ENCODE results near the gene RGS16.

Gene RGS16

GRCh38 chr1:182580736-182581135 lies 23.5 kb downstream of the RGS16 start:
- DNase-seq (ENCODE audit: low read depth) = no peak

DNA sequence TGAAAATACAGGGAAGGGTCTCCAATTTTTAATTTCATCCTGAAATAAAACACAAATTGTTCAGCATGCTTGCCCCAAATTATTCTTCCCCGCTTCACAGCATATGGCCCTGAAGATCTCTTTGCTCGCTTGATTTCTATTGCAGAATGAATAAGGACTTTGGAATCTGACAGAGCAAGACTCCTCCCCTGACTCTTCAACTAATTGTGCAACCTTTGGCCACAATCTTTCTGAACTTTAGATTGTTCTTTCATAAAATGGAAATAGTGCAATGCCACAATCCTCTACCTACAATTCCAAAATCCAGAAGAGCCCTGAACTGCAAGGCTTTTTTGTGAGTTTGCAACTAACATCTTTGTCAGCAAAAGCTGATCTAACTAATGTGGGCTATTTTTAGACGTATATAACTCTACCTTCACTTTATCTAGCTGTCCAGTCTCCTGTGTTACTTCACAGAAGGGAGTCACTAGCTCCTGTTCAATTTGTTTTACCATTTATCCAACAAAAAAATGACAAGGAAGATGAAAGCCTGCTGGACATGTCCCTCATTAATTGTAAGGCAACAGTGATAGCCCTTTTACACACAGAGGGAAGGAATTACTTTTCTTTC lies 28.5 kb downstream of the RGS16 start:
- DNase-seq (ENCODE audit: low read depth) = peak; percentile 31

DNA sequence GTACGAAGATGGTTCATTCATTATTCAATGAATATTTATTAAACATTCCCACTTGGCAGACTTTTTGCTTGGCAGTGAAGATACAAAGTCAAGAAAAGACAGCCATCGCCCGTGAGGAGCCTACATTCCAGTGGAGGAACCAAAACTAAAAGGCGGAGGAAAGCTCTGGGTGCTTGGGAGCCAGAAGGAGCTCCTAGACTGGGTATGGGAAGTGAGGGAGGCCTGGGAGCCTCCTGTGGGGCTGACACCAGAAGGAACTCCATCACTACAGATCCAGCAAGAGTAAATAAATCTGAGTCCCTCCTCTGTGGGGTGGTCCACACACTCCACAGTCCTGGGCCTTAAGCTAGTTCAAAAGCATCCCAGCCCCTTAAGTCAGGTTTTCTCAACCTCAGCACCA lies 30.0 kb downstream of the RGS16 start:
- no peak for DNase-seq (ENCODE audit: low read depth)

GRCh38 chr1:182570611-182570970 lies 33.6 kb downstream of the RGS16 start:
- no peak for DNase-seq (ENCODE audit: low read depth)

- no peak for DNase-seq (ENCODE audit: low read depth)
Measured at GRCh38 chr1:182569939-182570610, 34.1 kb downstream of the RGS16 start.

GRCh38 chr1:182568647-182569284 lies 35.4 kb downstream of the RGS16 start:
- no peak for DNase-seq (ENCODE audit: low read depth)

GRCh38 chr1:182567629-182568028 lies 36.6 kb downstream of the RGS16 start:
- no peak for DNase-seq (ENCODE audit: low read depth)

DNA sequence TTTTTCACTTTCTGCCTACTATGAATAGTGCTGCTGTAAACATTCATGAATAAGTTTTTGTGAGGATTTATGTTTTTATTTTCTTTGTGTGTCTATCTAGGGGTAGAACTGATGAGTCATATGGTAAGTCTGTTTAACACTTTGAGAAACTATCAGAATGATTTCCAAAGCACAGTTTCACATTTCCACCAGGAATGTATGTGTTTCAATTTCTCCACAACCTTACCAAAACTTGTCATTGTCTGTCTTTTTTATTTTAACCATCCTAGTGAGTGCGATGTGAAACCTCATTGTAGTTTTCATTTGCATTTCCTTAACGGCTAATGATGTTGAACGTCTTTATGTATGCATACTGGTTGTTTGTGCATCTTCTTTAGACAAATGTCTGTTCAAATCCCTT lies 38.7 kb downstream of the RGS16 start:
- DNase-seq (ENCODE audit: low read depth) = no peak

DNA sequence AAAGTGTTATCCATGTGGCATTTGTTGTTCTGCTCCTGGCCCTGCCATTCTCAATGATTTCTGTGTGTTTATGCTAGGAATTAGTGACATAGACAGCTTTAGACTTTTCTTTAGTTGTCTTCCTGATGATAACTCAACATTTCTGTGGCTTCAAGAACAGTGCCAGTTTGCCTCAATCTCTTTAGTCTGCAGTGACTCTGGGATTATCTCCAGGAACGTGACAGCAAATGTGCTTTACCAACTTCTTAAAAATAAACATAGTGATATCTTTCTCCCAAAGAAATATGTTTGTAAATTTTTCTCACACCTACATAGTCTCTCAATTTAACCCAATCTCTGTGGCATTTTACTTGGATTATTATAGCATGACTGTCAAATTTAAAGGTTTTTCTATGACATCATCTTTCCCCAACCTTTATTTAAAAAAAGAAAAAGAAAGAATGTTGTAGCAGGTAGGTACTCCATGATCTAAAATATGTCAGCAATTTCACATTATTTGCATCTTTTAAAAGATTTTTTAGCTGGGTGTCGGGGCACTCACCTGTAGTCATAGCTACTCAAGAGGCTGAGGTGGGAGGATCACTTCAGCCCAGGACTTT lies 39.7 kb downstream of the RGS16 start:
- no peak for DNase-seq (ENCODE audit: low read depth)

DNA sequence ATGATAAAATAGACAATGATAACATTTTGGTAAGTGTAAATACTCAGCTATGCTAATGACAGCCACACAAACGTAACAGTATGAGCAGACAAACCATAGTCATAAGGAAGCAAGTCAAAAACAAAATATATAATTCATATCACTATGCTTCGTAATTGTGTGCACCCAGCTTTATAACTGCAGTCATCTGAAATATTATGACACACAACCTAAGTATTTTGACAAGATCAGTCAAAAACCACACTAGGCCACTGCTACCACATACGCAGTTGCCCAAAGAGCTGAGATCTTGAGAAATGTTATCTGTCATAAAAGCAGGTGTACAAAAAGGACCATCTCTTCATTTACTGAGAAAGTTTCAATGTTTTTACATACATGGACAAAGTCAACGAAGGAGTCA lies 41.1 kb downstream of the RGS16 start:
- DNase-seq (ENCODE audit: low read depth) = no peak

DNA sequence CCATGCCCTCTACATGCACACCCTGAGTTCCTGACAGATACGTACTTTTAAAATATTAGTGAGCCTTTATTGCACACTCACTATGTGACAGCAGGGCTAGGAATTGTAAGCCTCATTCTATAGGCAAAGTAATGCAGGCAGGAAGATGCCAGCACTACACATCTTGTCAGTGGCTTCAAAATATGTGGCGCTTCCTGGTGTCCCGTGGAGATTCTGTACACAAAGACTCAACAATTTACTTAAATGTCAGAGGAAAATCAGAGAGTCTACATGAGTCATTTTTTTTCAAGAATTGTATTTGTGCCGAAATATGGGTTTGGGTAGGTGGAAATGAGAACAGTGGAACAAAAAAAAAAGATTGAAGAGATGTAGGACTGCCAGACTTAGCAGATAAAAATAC lies 42.7 kb downstream of the RGS16 start:
- DNase-seq (ENCODE audit: low read depth) = no peak

- DNase-seq (ENCODE audit: low read depth) = no peak
Measured at GRCh38 chr1:182560392-182560984, 43.7 kb downstream of the RGS16 start.

DNA sequence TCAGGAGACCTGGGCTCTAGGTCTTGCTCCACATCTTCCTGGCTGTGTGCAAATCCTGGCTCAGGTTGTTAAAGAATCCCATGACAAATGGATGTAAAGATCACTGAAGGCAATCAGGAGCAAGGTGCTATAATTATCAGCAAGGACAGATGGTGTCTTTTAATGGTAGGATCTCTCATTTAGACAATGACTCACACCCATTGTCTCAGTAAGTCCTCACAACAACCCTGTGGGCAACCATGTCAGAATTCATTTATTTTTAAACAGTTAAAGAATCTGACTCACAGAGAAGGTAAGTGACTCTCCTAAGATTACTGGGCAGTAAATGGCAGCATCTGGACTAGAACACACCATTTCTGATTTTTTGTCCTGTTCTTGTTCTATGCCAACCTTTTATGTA lies 47.9 kb downstream of the RGS16 start:
- DNase-seq (ENCODE audit: low read depth) = no peak

GRCh38 chr1:182555493-182555892 lies 48.7 kb downstream of the RGS16 start:
- no peak for DNase-seq (ENCODE audit: low read depth)

DNA sequence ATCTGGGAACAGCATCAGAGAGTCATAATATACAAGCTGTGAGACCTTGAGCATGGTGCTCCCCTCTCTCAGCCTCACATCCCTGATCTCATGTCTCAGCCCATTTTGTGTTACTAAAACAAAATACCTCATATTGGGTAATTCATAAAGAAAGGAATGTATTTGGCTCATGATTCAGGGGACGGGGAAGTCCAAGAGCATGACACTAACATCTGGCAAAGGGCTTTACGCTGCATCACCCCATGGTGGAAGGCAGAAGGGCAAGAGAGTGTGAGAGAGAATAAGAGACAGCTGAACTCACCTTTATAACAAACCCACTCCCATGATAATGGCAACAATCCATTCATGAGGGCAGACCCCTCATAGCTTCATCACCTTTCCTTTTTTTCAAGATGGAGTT lies 51.7 kb downstream of the RGS16 start:
- DNase-seq (ENCODE audit: low read depth) = no peak

DNA sequence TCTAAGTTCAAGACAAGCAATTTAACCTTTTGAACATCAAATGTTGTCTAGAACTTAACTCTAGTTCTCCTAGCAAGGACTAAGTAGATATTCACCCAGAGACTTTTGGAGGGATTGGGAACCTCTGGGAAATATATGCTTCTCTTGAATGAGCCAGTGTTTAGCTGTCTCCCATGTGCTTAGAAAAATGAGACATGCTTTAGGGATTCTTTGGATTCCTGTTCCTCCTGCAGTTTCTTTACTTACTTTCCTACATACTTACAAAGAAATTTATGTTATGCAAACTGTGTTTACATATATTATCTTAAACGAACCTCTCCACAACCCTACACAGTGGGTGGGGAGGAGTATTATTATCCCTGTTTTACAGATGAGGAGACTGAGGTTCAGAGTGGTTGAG lies 54.4 kb downstream of the RGS16 start:
- no peak for DNase-seq (ENCODE audit: low read depth)

DNA sequence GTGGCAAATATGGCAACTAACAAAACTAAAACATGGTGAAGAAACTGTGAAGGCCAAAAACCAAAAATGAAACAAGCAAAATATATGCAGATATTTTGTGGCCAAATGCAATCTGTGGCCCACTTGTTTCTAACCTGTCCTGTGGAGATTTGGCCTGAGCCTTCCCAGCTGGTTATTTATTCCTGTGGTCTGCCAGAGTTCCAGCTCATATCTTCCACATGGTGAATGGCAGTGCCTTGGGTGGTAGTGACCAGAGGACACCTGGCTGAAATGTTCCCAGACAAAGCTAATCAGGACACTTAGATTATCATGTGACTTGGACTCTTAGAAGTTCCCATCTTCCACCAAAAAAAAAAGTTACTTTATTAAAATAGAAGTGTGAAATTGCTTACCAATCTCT lies 54.8 kb downstream of the RGS16 start:
- DNase-seq (ENCODE audit: low read depth) = no peak

All from stromal cell of bone marrow (primary cell).